Fibroblast of villous mesenchyme (primary cell): ENCODE data around the gene COL23A1. TPM values are rescaled to one million over a fixed set of nuclear protein-coding genes. Genes with fewer than 3 reads are reported as not detected.

Source experiments
- DNase-seq: peaks from one replicate; pipeline ENCODE4 v3.0.0-alpha.2; 2010; ENCODE audit warnings: low read depth
- H3K4me3 ChIP-seq: 2 replicates; pipeline ENCODE4 v1.5.1; 2011; ENCODE audit warnings: low read depth, mild to moderate bottlenecking, low read length
- CTCF ChIP-seq: IDR thresholded peaks from 2 replicates; pipeline ENCODE4 v1.5.1; 2012; ENCODE audit warnings: low read depth, mild to moderate bottlenecking, low read length; ENCODE audit not compliant: insufficient read depth
- total RNA-seq: library from RNA; depleted of rRNA; stranded (reverse); fragments of >200 nt; gene quantifications from 2 replicates; pipeline ENCODE4 v1.2.3, GENCODE V29; 2012

Gene COL23A1
- total RNA-seq, 1 donor: not detected

GRCh38 chr5:178288401-178289368 lies 301.5 kb downstream of the COL23A1 start:
- no peak for DNase-seq
- TF ChIP-seq CTCF: no peak
- no peak overlapping the region for H3K4me3 ChIP-seq

DNA sequence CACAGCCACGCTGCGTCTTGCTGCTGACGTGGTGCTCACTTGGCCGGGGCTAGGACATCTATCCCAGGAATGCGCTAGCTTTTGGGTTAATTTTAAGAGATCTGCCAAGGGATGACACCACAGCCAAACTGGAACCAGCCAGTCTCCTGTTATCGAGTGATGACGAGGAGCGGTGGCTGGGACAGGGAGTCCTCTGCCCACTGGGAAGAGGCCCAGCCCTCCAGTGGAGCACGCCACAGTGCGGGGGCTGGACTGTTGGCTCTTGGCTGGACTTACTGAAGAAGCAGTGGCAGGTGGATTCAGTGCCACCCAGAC lies 302.4 kb downstream of the COL23A1 start:
- no peak for TF ChIP-seq CTCF
- H3K4me3 ChIP-seq: no peak overlapping the region
- no peak for DNase-seq

- TF ChIP-seq CTCF: no peak
- no peak for DNase-seq
- no peak overlapping the region for H3K4me3 ChIP-seq
These were observed 303.0 kb downstream of the COL23A1 start for GRCh38 chr5:178287091-178287790.

- no peak for TF ChIP-seq CTCF
- DNase-seq: no peak
- H3K4me3 ChIP-seq: no peak overlapping the region
These were observed 303.7 kb downstream of the COL23A1 start for GRCh38 chr5:178286226-178287090.

DNA sequence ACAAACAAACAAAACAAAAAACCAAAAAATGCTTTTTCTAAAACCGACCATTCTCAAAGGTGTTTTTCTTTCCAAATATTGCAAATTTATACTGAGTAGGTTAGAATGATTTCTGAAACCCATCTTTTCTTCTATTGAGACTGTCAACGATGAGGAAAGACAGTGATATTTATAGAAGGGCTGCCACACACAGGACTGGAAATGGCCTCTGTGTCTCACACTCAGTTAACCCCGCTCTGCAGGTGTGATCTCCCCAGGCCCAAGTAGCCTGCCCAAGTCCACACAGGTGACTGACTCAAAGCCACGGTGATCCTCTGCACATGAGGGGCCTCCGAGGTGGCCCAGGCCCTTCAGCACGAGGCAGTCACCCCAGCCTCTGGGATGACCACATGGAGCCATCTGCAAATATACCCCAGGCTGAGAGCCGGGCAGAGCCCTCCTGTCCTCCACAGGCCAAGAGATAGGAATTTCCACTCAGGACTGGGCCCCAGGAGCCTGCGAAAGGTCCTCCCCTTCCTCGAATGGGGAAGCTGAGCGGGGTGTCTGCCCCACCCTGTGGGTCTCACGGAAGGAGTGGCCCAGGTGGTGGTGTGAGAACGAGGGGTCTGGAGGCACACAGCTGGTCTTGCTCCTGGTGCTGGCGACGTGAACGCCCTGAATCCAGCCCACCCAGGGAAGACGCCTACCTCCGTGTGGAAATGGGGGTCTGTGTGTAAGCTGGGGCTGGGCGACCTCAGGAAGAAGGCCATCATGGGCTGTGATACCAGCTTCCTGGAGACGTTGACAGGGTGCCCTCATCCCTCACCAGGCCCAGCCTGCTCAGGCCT lies 304.6 kb downstream of the COL23A1 start:
- H3K4me3 ChIP-seq: no peak overlapping the region
- TF ChIP-seq CTCF: no peak
- DNase-seq: no peak

DNA sequence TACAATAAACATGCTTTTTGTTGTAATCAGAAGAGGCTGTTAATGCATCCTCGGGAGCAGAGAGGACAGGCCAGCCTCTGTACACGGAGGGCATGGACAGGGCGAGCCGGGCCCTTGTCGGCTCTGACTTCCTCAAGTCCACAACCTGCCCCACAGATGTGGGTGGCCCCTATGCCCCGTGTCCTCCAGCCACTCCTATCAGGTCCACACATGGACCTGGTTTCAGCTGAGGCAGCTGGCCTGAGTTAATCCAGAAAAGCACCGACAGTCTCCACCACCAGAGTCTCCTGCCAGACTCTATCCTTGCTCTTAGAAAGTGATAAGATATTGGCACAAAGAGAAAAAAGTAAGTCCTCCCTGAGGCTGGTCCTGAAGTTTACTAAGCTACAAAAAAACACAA lies 305.2 kb downstream of the COL23A1 start:
- no peak for TF ChIP-seq CTCF
- DNase-seq: no peak
- H3K4me3 ChIP-seq: no peak overlapping the region
